A673 (cell line): Measurements from ENCODE around the gene PKD2. TPM values are rescaled to one million over a fixed set of nuclear protein-coding genes. Genes with fewer than 3 reads are reported as not detected.

ENCODE experiments used
- BruUV-seq: library from RNA; stranded (reverse); fragments of 400-500 nt; replicated peaks from 2 replicates; lab custom pipeline; 2021; lab: Mats Ljungman, UMichigan
- CTCF ChIA-PET: fragments of 300-600 bp; sonication (Branson Sonifier 250); formaldehyde crosslinking; loops from one replicate; lab custom pipeline; 2022; ENCODE audit warnings: antibody characterized with exemption; lab: Charles Lee
- POLR2A ChIA-PET: fragments of 300-600 bp; sonication (Branson Sonifier 250); formaldehyde crosslinking; loops from one replicate; lab custom pipeline; 2022; ENCODE audit warnings: antibody characterized with exemption; ENCODE audit not compliant: low non-redundant PET; lab: Charles Lee
- DNase-seq: peaks from one replicate; pipeline ENCODE4 v3.0.0-alpha.2; 2015; ENCODE audit warnings: low spot score
- H3K27ac ChIP-seq: fragments of 200-600 bp; sonication (generic); 2 replicates; pipeline ENCODE4 v1.5.1; 2016; ENCODE audit warnings: mixed run types, low read depth, mild to moderate bottlenecking, mixed read lengths, antibody characterized with exemption, low read length; ENCODE audit not compliant: poor library complexity, severe bottlenecking
- H3K27me3 ChIP-seq: fragments of 200-600 bp; sonication (generic); replicated peaks from 2 replicates; pipeline ENCODE4 v1.6.1; 2017; ENCODE audit warnings: mixed run types, low read depth, mild to moderate bottlenecking, mixed read lengths, antibody characterized with exemption, low read length; ENCODE audit not compliant: insufficient read depth, poor library complexity
- H3K36me3 ChIP-seq: fragments of 200-600 bp; sonication (generic); 2 replicates; pipeline ENCODE4 v1.6.1; 2016; ENCODE audit warnings: mixed run types, mild to moderate bottlenecking, mixed read lengths, antibody characterized with exemption, low read length; ENCODE audit not compliant: insufficient read depth, poor library complexity, severe bottlenecking
- H3K4me1 ChIP-seq: fragments of 200-600 bp; sonication (generic); 2 replicates; pipeline ENCODE4 v1.6.1; 2017; ENCODE audit warnings: mixed run types, mild to moderate bottlenecking, mixed read lengths, antibody characterized with exemption, low read length; ENCODE audit not compliant: insufficient read depth, poor library complexity, severe bottlenecking
- H3K4me3 ChIP-seq: fragments of 200-600 bp; sonication (generic); 2 replicates; pipeline ENCODE4 v1.5.1; 2016; ENCODE audit warnings: low read depth, mixed run types, mild to moderate bottlenecking, mixed read lengths, low read length; ENCODE audit not compliant: poor library complexity, severe bottlenecking
- H3K9me3 ChIP-seq: fragments of 200-600 bp; sonication (generic); 2 replicates; pipeline ENCODE4 v1.6.1; 2016; ENCODE audit warnings: mixed run types, low read depth, mild to moderate bottlenecking, mixed read lengths, antibody characterized with exemption, low read length; ENCODE audit not compliant: poor library complexity, severe bottlenecking
- EZH2 ChIP-seq: fragments of 200-600 bp; sonication (generic); IDR thresholded peaks from 2 replicates; pipeline ENCODE4 v1.6.1; 2017; ENCODE audit warnings: borderline replicate concordance, low read depth, mild to moderate bottlenecking, mixed read lengths, antibody characterized with exemption, low read length; ENCODE audit not compliant: poor library complexity, severe bottlenecking
- intact Hi-C: fragments of 100-400 bp; cut with micrococcal nuclease; formaldehyde crosslinking; loops from one replicate; pipeline ENCODE4 v1.10.0; 2022; ENCODE audit not compliant: unreplicated experiment
- total RNA-seq: library from RNA; stranded (reverse); gene quantifications from 2 replicates; pipeline ENCODE4 v1.2.3, GENCODE V29; 2021
- TF ChIP-seq, protein P1 (sequence below): fragments of 300-800, 200-600 bp; sonication (generic); conservative IDR thresholded peaks from 2 replicates; pipeline ENCODE4 v1.5.1; 2017; ENCODE audit warnings: low read depth, mild to moderate bottlenecking, antibody characterized with exemption, low read length, moderate library complexity, mixed read lengths

Gene PKD2
- total RNA-seq, 1 experiment from 2014 or later = 10.0 TPM

GRCh38 chr4:87985097-87985886 is 22.1 kb upstream of the PKD2 start:
- intact Hi-C loops = no loop called here
- no peaks in the 10 kb centered on the region for H3K9me3 ChIP-seq
- no TSS peak for BruUV-seq
- no peaks in the 10 kb centered on the region for H3K27me3 ChIP-seq
- TF ChIP-seq, protein P1, sequence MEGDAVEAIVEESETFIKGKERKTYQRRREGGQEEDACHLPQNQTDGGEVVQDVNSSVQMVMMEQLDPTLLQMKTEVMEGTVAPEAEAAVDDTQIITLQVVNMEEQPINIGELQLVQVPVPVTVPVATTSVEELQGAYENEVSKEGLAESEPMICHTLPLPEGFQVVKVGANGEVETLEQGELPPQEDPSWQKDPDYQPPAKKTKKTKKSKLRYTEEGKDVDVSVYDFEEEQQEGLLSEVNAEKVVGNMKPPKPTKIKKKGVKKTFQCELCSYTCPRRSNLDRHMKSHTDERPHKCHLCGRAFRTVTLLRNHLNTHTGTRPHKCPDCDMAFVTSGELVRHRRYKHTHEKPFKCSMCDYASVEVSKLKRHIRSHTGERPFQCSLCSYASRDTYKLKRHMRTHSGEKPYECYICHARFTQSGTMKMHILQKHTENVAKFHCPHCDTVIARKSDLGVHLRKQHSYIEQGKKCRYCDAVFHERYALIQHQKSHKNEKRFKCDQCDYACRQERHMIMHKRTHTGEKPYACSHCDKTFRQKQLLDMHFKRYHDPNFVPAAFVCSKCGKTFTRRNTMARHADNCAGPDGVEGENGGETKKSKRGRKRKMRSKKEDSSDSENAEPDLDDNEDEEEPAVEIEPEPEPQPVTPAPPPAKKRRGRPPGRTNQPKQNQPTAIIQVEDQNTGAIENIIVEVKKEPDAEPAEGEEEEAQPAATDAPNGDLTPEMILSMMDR = peak; percentile 59
- no peak for TF ChIP-seq EZH2
- H3K36me3 ChIP-seq = no peaks in the 10 kb centered on the region
- DNase-seq = peak; percentile 52
- CTCF ChIA-PET = interaction anchor here (0.6 to 1.8 kb wide), 2 partner anchors 48 to 132 kb away, joined by 6 to 9 read pairs; no protein-coding TSS in a partner anchor
- H3K27ac ChIP-seq = no peak overlapping the region
- POLR2A ChIA-PET = no interaction called here
- H3K4me1 ChIP-seq = no peaks in the 10 kb centered on the region
- no peak overlapping the region for H3K4me3 ChIP-seq

DNA sequence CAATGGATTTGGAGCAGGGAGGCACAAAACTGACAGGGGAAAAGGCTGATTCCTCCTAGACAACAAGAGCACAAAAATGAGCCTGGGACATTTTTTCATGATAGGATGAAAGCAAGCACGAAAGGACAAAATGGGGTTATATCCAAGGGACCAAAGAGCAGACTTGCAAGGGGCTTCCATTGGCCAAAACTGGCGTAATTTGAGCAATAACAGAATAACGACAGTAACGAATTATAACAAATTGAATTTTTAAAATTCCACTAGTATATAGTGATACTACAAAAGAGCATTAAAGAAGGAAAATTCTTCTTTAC is 21.6 kb upstream of the PKD2 start:
- TF ChIP-seq, protein P1 = peak; percentile 2; the same call in 1 of the 2 replicates
- TF ChIP-seq EZH2 = no peak
- POLR2A ChIA-PET = no interaction called here
- Histone ChIP-seq H3K36me3 (no peaks in the 10 kb centered on the region), H3K27me3 (no peaks in the 10 kb centered on the region), H3K4me3 (no peak overlapping the region), H3K9me3 (no peaks in the 10 kb centered on the region), H3K4me1 (no peaks in the 10 kb centered on the region), H3K27ac (no peak overlapping the region)
- intact Hi-C loops = no loop called here
- CTCF ChIA-PET = interaction anchor here (1.8 kb wide), 1 partner anchor 133 kb away, joined by 9 read pairs; no protein-coding TSS in a partner anchor
- BruUV-seq = no TSS peak
- no peak for DNase-seq

DNA sequence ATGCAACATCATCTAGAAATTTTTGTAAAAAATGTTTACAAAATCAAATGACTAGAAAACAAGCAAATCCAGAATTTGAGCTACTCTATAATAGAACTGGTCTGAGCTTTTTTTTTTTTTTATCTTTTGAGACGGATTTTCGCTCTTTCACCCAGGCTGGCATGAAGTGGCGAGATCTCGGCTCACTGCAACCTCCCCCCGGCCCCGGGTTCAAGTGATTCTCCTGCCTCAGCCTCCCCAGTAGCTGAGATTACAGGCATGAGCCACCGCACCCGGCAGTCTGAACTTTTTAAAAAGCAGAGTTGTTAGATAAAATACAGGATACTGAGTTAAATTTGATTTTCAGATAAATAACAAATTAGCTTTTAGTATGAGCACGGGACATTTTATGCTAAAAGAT is 20.9 kb upstream of the PKD2 start:
- no peak for DNase-seq
- no TSS peak for BruUV-seq
- Histone ChIP-seq H3K9me3 (no peaks in the 10 kb centered on the region), H3K4me1 (no peaks in the 10 kb centered on the region), H3K27me3 (no peaks in the 10 kb centered on the region), H3K27ac (no peak overlapping the region), H3K36me3 (no peaks in the 10 kb centered on the region), H3K4me3 (no peak overlapping the region)
- no peak for TF ChIP-seq EZH2
- TF ChIP-seq, protein P1 = no peak
- CTCF ChIA-PET = interaction anchor here (1.8 kb wide), 1 partner anchor 133 kb away, joined by 9 read pairs; no protein-coding TSS in a partner anchor
- intact Hi-C loops = no loop called here
- POLR2A ChIA-PET = no interaction called here
